Kidney tubule cell (primary cell): ENCODE measurements around the gene SELENOM.
A peak's percentile ranks its signal among the peaks of the same experiment; 100 is the strongest.

ENCODE experiments used
- DNase-seq: peaks from one replicate; pipeline ENCODE4 v3.0.0-alpha.2; 2018; ENCODE audit warnings: low spot score

The SELENOM gene, protein sequence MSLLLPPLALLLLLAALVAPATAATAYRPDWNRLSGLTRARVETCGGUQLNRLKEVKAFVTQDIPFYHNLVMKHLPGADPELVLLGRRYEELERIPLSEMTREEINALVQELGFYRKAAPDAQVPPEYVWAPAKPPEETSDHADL

DNA sequence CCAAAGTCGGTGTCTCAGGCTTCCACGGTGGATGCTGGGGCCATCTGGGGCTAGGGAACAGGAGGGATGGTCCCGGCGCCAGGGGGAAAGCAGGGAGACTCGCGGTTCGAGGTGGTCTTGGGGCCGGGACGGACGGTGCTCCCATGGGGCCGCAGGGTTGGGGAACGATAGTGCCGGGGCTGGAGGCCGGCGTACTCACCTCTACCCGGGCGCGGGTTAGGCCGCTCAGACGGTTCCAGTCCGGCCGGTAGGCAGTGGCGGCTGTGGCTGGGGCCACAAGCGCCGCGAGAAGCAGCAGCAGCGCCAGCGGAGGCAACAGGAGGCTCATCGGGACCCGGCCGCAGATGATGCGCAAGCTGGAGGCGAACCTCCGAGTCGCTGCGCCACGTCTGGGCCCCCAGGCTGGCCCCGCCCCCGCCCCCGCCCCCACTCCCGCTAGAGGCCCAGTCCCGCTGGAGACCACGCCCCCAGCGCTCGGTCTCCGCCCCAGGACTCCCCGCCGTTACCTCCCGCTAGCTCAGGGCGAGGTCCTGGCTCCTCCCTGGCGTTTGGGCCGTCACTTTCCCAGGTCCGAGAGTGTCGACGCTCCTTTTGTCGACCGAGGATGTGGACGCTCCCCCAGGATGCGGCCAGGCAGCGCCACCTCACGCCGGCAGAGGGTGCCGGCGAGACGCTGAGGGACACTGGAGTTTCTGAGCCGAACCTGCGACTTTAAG, at the start of gene SELENOM:
Gene SELENOM (minus strand): TSS at position 391 of the 716 bp plus-strand sequence. CDS start 63 bp downstream, at position 328.
- DNase-seq, result peak; percentile 99

DNA sequence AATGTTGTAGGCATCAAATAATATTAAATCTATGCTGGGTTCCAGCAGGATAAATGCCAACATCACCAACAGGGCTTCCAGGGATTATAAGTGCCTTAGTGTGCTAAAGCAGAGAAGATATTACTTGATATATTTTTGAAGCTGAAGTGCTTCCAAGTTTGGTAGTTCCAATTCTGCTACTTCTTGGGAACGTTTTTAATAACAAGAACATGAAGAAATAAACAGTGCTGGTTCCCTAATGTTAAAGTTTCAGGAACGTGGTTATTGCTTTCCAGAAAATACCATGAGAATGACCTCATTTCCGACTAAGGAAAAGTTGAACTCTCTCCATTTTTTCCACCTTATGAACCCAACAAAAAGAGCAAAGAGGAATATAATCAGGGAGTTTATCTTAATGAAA, 48.1 kb upstream of the SELENOM start:
- DNase-seq, result no peak

DNA sequence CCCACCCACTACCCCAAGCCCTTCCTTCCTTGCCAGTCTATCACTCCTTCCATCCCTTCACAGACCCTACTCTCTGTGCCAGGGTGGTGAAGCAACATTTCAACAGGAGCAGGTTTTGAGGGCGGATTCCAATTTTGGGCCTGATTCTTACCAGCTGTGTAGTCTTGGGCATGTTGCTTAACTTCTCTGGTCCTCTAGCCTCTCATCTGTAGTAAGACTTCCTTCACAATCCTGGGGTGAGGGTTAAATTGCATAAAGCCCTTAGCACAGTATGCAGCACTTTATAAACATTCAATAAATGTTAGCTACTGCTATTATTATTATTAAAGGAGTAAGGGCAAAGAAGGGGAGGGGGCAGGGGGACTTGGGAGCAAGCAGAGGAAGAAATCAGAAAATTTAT, 47.6 kb upstream of the SELENOM start:
- DNase-seq, result no peak

DNA sequence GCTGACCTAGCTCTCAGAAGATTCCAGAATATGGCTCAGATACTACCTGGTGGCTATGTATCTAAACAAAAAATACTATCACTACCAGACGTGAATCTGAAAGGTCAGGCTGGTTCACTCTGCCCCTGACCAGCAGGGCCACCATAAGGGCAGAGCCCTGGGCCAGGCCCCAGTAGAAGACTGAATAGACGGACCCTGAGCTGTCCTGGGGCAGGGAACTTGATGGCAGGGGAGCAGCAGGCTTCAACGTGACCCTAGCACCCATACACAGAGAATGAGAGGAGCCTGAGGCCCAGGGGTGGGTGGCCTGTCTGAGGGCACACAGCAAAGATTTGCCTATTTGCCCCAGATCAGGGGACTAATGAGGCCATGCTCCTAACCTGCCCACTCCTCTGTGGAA, 46.0 kb upstream of the SELENOM start:
- no peak for DNase-seq

DNA sequence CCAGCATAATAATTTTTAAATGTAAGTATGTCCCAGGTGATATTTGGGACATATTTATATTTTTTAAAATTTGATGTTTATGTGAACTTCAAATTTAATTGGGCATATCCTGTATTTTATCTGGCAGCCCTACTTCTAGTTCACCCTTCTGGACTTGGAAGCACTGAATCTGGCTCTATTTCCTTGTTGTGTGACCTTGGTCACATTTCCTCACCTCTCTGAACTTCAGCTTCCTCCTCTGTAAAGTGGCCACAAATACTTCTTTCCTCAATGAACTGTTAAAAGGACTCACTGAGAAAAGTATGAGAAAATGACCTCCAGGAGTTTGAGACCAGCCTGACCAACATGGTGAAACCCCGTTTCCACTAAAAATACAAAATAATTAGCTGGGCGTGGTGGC, 44.5 kb upstream of the SELENOM start:
- DNase-seq, result no peak

DNA sequence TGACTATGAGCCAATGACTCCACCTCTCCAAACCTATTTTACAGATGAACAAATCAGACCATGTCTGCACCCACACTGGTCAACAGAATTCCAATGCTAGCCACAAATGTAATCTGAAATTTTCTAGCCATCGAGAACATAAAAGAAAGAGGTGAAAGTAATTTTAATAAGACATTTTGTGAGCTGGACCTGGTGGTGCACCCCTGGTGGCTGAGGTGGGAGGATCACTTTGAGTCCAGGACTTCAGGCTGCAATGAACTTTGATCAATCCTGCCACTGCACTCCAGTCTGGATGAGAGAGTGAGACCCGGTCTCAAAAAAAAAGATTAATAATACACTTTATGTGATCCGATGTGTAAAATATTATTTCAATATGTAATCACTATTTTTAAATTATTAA, 43.2 kb upstream of the SELENOM start:
- peak; percentile 6 for DNase-seq

DNA sequence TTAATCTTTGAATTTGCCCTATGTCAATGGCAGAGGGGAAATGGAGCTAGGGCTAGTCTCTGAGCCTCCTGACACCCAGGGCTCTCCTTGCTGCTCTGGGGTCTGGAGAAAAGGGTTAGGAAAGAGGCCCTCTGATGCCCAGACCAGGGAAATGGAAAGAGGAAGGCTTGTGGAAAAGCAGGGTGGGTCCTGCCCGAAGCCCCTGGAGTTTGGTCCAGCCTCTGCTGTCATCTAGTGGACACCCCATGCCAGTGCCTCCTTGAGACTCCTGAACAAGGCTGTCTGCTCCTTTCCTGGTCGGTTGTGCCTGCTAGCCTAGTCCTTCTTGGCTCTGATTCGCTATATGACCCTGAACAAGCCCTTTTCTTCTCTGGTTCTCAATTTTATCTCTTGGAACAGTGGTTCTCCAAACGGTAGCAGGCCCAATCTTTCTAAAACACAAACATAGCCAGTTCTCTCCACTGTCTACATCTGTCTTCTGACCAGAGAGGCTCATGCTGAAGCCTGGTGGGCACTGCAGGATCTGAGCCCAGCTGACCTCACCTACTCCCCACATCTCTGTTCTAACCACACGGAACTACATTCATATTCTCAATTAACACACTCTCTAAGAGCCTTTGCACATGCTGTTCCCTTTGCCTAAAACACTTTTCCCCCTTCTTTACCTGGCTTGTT, 41.7 kb upstream of the SELENOM start:
- peak; percentile 76 for DNase-seq

DNA sequence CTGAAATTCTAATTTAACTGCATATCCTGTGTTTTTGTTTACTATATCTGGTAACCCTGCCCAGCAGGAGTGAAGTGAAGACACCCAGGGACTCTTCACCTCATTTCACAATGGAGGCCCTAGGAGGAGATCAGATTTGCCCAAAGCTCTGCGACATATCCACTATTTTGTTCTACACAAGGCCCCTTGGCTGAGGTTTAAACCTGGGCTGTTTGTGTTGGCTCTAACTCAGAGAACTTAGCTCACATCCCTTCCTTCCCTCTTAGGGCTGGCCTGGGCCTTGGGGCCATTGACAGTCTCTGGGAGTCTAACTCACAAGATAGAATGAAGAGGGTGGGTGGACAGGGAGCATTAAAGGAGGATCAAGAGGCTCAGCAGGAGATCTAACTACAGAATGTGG, 41.1 kb upstream of the SELENOM start:
- DNase-seq, result no peak

DNA sequence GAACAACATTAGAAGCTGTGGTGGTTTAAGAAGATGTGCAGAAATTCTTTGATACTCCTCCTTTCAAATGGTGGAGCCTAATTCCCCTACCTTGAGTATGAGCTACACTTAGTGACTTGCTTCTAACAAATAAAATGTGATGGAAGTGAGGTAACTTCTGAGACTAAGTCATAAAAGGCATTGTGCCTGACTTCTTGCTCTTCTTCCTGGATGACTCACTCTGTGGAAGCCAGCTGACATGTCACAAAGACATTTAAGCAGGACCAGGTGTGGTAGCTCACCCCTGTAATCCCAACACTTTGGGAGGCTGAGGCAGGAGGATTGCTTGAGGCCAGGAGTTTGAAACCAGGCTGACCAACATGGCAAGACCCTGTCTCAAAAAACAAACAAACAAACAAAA, 36.9 kb upstream of the SELENOM start:
- DNase-seq, result peak; percentile 83

DNA sequence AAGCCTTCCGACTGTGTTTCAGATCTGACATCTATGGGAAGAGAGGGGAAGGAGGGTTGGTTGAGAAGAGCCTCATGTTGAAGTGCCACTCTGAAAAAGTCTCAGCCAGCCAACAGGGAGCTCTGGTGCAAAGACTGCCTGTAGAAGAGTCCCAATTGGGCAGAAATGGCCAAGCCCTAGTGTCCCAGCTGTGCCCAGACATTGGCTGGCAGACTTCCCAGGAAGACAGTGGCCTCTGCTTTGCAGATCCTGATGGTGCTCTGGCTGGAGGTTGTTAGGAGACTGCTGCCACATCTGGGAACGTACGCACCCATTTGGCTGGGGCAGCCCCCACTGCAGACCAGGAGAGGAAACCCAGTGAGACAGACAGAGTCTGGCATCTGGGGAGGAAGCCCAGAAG, 36.2 kb upstream of the SELENOM start:
- DNase-seq, result no peak

DNA sequence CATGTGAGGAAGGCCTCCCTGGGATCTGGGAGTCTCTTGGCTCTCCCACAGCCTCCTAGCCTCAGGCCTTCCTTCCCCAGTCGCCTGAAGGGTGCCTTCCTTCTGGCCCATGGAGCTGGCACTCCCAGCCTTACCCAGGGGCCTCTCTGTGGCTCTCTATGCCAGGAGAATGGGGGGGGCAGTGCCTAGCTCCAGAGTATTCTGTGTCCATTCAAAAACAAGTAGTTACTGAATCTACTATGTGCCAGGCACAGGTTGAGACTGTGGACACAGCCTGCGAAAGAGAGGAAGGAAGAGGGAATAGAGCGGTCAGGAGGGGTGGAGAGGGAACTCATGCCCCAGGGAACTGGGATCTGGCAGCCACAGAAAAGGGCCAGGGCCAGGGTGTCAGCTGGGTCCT, 35.7 kb upstream of the SELENOM start:
- DNase-seq, result no peak

DNA sequence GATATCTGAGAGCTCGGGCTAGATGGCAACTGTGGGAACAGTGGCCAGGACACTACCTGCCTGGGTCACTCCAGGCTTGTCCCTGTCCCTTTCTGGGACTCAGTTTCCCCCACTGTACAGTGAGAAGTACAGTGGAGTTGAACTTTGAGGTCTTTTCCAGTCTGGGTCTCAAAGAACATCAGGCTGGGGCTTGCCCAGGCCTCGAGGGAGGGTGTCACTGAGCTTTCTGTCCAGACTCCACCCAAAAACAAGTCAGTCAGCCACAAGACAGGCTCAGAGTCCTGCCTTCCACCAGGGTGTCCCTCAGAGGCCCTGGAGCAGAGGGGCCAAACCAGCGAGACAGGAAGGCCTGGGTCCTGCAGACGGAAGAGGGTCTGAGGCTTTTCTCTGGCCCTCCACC, 34.9 kb upstream of the SELENOM start:
- DNase-seq, result no peak

DNA sequence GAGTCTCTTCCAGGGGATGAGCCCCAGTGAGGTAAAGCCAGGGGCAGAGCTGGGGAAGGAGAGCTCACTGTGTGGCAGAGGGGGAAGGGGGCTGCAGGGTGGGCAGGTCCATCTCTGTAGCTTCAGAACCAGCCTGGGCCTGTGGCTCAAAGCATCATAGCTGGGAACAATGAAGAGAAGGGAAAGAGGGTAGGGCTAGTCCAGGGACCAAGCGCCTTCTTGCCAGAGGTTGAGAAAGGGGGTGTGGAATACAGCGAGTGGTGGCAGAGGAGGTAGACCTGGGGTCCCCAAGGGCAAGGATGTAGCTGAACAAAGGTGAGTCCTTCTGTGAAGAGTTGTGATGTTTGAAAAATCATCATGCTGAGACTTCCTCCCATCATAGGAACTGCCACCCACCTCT, 34.2 kb upstream of the SELENOM start:
- DNase-seq, result no peak

DNA sequence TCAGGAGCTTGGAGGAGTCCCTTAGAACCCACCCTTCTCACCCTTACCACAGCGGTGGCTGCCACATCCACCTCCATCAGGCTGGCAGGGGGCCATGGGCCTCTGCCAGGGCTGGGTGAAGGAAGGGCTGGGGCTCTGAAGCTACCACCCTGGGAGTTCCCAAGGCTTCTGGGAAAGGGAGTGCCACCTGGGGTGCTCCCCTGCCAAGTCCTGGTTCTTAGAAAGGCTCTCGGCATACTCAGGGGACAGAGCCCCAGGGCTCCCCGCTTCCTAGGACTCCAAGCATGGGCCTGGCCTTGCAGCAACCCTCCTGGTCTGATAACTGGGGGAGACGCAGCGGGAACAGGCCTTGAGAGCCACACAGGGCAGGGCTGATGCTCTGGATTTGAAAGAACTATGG, 33.4 kb upstream of the SELENOM start:
- DNase-seq, result no peak

DNA sequence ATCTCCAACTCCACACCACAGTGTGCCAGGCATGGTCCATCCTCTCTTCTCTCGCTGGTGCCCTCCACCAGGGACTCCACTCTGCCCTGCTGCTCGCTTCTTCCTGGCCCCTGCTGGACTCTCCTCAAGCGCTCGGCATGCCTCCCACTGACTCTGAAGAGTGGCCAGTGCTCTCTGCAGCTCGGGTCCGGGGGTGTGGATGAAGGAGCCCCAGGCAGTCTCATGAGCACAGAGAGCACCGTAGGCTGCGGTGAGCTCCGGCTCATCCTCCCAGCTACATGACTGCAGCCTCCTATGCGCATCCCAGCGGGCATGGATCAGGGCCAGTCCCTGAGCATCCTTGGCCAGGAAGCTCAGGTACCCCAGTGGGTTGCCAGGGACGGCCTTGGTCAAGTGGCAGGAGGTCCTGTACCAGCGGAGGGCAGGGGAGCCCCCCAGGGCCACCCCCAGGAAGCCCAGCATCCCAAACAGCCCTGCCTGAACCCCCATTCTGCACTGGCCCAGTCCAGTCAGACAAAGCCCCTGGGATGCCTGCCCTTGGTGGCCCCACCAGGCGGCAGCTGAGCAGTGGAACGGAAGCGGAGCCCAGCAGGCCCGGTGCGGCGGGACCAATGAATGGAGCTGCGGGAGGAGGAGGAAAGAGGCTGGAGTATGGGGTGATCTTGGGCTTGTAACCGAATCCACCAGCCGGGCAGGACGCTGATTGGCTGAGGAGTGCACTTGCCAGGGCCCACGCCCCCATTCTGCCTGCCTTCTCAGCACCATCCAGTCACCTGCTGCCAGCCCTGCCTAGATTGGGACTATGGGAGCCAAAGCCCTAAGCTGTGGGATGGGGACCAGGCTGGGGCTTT, 32.7 kb upstream of the SELENOM start, which contains the start of gene PLA2G3:
Gene PLA2G3 (minus strand): TSS at position 643 of the 851 bp plus-strand sequence. CDS start 154 bp downstream, at position 489.
- DNase-seq, result no peak

DNA sequence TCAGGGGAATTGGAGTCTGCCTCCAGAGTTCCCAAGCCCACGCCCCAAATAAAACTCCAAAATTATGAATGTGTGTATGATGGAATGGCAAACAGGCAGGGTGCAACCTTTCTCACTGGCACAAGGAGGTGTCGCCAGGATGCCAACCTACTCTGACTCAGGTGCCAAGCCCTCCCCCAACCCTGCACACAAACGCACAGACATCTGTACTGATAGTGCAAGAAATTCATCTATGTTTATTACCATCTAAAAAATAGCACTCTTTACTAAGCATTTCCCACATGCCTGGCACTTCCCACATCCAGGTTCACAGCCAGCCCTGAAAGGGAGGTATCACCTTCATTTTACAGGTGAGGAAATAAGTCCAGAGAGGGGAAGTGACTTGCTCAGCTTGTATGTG, 31.7 kb upstream of the SELENOM start:
- no peak for DNase-seq

DNA sequence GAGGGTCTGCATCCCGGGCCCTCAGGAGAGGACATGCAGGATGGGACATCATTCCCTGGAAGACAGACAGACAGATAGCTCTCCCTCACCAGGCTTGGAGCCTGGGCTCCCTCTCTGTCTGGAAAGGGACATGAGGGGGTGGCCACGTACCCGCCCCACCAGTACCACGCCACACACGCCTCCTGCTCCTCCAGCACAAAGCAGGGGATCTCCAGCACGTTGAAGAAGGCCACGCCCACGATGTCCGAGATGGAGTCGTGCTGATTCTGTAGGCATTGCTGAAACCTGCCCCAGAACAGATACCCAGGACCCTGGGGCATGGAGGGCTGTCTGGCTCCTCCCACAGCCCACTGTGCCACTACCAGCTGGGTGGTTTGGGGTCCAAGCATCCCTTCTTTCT, 30.8 kb upstream of the SELENOM start:
- no peak for DNase-seq

DNA sequence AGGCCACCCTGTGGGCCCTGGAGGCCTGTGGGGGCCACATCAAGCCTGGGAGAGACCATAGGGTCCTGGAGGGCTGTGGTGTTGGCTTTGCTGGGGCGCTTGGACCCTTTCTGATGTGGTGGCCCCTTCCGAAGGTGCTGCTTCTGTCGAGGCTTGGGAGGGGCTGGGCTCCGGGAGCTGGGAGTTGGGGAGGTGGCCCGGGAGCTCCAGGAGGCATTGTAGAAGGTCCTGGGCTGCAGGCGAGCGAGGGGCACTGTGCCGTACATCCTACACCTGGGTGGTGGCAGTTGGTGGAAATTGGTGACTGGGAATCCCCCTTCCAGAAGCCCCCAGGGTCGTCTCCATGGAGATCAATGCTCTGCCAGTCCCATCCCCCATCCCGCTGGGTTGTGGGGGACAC, 30.4 kb upstream of the SELENOM start:
- no peak for DNase-seq

DNA sequence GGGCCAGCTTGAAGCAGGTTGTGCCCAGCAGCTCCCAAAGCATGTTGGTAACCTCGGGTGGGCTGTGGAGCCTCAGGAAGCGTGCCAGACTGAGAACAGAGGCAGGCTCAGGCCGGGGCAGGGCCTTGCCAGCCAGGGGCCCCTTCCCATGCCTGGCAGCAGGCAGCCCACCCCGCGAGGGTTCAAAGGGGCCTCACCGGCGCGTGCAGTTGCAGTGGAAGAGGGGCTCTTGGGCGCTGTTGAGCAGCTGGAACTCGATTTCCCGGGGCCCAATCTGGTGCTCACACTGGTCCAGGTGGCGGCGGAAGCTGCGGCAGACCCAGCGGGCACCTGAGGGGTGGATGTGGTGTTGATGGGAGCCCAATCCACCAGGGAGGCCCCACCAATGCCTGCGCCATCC, 29.3 kb upstream of the SELENOM start:
- no peak for DNase-seq

DNA sequence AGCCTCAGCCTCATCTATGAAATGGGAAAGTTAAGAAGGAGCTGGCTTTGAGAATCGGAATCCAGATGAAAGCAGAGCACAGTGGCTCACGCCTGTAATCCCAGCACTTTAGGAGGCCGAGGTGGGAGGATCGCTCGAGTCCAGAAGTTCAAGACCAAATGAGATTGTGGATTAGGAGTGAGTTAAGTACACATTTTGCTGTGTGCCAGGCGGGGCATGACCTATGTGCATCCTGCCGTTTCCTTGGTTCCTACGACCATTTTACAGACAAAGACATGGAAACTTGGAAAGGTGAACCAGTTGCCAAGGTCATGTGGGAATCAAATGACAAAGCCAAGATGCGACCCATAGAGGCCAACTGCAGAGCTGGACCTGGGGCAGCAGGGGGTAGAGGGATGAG, 28.8 kb upstream of the SELENOM start:
- DNase-seq, result no peak

DNA sequence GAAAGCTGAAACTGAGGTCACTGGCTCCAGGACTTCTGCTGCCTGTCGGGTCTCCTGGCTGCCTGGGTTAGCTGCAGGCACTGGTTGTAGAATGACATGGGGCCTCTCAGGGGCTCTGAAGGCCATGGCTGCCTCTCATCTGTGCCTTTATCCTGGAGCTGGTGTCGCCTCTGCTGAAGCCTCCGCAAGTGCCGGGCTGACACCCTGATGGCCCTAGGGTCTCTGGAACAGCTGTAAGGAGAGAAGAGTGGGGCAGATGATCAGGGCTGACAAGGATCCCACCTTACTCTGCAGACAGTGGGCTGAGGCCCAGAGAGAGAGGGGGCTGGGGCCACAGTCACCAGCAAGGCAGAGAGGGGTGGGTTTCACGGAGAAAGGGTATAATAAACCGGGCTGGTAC, 28.3 kb upstream of the SELENOM start:
- no peak for DNase-seq

DNA sequence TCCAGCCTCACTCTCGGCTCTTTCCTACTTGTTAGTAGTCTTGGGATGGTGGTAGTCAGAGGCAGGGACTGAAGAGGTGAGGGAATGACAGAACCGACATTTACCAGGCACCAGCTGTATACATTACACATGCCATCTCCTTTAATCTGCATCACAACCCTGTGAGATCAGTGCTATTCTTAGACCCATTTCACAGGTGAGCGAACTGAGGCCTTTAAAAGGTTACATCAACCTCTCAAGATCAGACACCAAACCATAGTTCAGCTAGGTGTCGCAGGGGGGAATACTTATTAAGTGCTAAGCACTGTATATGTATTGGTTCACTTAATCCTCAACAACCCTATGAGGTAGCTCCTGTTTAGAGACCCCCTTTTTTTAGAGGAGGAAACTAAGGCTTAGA, 27.3 kb upstream of the SELENOM start:
- peak; percentile 35 for DNase-seq

DNA sequence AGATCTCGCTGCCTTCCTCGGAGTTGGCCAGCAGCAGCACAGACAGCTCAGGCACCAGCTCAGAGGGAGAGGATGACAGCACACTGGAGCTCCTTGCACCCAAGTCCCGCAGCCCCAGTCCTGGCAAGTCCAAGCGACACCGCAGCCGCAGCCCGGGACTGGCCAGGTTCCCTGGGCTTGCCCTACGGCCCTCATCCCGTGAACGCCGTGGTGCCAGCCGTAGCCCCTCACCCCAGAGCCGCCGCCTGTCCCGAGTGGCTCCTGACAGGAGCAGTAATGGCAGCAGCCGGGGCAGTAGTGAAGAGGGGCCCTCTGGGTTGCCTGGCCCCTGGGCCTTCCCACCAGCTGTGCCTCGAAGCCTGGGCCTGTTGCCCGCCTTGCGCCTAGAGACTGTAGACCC, 26.5 kb upstream of the SELENOM start:
- no peak for DNase-seq
